Measurements from ENCODE around the gene DCAF15. TPM values are rescaled to one million over a fixed set of nuclear protein-coding genes. Genes with fewer than 3 reads are reported as not detected.

Gene DCAF15
- total RNA-seq, 1 donor from 2014 or later: 83.4 TPM

DNA sequence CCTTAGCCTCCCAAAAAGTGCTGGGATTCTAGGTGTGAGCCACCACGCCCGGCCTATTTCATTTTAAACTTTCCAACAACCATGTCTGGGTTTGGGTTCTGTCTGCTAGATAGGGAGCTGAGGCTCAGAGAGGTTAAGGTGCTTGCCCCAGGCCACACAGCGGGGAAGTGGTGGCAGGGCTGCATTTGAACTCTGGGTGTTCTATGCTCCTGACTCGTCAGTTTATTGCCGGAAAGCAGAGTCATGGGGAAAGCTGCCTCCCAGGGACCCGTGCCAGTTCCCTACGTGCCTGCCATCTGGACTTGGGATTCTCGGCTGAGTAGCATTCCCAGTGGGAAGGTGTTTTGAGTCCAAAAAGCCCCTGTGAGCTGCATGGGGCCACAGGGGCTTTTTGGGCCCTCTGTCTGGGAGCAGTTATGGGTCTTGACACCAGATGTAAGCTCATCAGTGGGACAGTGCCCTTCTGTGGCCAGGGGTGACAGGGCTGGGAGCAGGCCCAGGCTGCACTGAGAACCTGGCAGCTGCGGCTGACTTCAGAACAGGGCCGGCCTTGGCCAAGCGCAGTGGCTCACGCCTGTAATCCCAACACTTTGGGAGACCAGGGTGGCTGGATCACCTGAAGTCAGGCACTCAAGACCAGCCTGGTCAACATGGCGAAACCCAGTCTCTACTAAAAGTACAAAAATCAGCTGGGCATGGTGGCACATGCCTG is 42.9 kb downstream of the DCAF15 start:
- intact Hi-C loops (cut with micrococcal nuclease): no loop called here

DNA sequence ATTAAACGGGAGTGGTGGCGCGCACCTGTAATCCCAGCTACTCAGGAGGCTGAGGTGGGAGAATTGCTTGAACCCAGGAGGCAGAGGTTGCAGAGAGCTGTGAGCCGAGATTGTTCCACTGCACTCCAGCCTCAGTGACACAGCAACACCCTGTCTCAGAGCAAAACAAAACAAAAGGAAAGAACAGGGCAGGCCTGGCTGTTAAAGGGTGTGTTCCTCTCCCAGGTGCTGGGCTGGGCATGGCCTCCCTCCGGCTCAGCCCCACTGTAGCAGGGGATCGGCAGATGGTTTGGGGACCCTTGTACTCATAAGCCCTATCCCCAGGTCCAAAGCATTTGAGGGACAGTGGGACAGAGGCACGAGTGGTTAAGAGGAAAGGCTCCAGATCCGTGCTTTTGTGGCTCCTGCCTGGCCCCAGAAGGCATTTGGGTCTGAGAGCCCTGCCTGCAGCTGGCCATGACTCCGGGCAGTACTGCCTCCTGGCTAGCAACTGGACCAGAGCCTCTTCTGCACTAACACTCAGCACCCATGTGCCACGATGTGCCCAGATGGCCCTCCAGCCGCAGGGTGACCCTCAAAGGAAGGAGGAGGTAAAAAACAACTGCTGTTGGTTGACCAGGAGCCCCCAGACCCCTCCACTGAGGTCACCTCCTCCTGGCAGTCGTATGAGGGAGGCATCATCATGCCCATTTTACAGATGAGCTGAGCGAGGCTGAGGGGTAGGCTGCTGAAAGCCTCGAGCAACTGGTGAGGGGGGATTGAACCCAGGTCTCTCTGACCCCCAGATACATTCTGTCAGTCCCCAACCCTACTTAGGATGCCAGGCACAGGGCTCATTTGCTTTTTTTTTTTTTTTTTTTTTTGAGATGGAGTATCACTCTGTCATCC is 43.8 kb downstream of the DCAF15 start:
- no peak overlapping the region for H3K27ac Mint-ChIP-seq

More for the DNA sequence above, 42.9 kb downstream of the DCAF15 start:
- DNase-seq: no peak
- CTCF ChIA-PET: no interaction called here
- no peaks in the 10 kb centered on the region for H3K9me3 Mint-ChIP-seq
- no peak overlapping the region for H3K4me3 Mint-ChIP-seq
- H3K4me1 Mint-ChIP-seq: peaks cover 10% of the 10 kb centered on the region
- peaks cover 46% of the 10 kb centered on the region for H3K36me3 Mint-ChIP-seq (ENCODE audit: low read depth)
- H3K27me3 Mint-ChIP-seq: no peaks in the 10 kb centered on the region
- POLR2A ChIA-PET: interaction anchor here (0.6 to 0.9 kb wide), 2 partner anchors 9 to 359 kb away, joined by 4 to 6 read pairs; no protein-coding TSS in a partner anchor
- no peak for ATAC-seq (ENCODE audit: low read depth)
- no peak overlapping the region for H3K27ac Mint-ChIP-seq
- TF ChIP-seq, protein P1, sequence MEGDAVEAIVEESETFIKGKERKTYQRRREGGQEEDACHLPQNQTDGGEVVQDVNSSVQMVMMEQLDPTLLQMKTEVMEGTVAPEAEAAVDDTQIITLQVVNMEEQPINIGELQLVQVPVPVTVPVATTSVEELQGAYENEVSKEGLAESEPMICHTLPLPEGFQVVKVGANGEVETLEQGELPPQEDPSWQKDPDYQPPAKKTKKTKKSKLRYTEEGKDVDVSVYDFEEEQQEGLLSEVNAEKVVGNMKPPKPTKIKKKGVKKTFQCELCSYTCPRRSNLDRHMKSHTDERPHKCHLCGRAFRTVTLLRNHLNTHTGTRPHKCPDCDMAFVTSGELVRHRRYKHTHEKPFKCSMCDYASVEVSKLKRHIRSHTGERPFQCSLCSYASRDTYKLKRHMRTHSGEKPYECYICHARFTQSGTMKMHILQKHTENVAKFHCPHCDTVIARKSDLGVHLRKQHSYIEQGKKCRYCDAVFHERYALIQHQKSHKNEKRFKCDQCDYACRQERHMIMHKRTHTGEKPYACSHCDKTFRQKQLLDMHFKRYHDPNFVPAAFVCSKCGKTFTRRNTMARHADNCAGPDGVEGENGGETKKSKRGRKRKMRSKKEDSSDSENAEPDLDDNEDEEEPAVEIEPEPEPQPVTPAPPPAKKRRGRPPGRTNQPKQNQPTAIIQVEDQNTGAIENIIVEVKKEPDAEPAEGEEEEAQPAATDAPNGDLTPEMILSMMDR (IDR thresholded peaks at IDR 0.05): no peak

DNA sequence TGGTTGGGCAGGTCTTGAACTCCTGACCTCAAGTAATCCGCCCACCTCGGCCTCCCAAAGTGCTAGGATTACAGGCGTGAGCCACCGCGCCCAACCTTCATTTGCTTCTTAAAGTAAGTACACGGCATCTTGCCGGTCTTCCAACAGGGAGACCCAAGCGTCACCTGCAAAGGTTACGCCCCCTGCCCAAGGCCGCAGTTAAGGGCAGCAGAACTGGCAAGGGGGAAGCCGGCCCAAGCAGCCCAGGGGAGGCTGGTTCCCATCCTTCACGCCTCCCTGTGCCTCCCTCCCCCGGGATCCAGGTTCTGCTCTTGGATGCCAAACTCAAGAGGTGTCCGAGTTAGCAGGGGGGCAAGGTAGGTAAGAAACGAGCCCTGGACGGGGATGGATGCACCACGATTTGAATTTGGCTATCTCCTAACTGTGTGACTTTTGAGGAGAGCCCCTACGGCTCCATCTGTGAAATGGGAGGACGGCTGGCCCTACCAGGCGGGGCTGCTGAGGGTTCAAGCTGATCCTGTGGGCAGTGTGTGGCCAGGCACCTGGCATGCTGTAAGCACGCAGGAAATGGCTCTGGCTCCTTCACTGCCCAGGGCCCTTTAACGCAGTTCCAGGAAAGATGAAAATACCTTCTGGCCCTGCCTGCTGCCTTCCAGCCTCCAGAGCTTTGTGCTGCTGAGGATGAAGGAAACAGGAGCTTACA is 44.8 kb downstream of the DCAF15 start:
- Mint-ChIP-seq H3K27ac (no peak overlapping the region), H3K4me1 (peaks cover 27% of the 10 kb centered on the region), H3K4me3 (no peak overlapping the region), H3K36me3 (ENCODE audit: low read depth) (peaks cover 37% of the 10 kb centered on the region), H3K9me3 (no peaks in the 10 kb centered on the region), H3K27me3 (no peaks in the 10 kb centered on the region)
- intact Hi-C loops (cut with micrococcal nuclease): no loop called here
- no peak for DNase-seq
- CTCF ChIA-PET: no interaction called here
- ATAC-seq (ENCODE audit: low read depth): no peak
- TF ChIP-seq, protein P1 (IDR thresholded peaks at IDR 0.05): no peak
- POLR2A ChIA-PET: interaction anchor here (1.2 to 9.5 kb wide), 2 partner anchors 9 to 10 kb away, joined by 3 to 107 read pairs; partner anchors contain the start of gene RFX1

More for the DNA sequence above, 43.8 kb downstream of the DCAF15 start:
- Mint-ChIP-seq H3K9me3 (no peaks in the 10 kb centered on the region), H3K27me3 (no peaks in the 10 kb centered on the region), H3K36me3 (ENCODE audit: low read depth) (peaks cover 44% of the 10 kb centered on the region), H3K4me1 (peaks cover 18% of the 10 kb centered on the region), H3K4me3 (no peak overlapping the region)
- POLR2A ChIA-PET: interaction anchor here (0.9 to 9.5 kb wide), 2 partner anchors 9 to 10 kb away, joined by 4 to 107 read pairs; no protein-coding TSS in a partner anchor
- intact Hi-C loops (cut with micrococcal nuclease): no loop called here
- ATAC-seq (ENCODE audit: low read depth): no peak
- TF ChIP-seq, protein P1 (IDR thresholded peaks at IDR 0.05): no peak
- CTCF ChIA-PET: no interaction called here
- DNase-seq: no peak

DNA sequence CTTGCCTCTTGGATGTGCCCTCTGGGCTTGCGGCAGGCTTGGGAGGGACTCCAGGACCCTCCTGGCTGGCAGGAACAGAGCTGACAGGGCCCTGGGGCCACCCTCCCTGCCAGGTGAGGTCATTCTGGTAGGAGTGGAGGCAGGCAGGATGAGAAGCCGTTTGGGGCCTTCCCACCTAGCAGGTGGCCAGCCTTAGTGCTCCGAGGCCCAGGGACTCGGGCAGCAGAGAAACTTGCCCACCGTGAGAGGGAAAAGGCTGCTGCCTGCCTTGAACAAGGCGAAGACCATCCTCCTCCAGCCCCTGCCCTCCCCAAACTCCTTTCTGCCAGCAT is 45.3 kb downstream of the DCAF15 start:
- no peaks in the 10 kb centered on the region for H3K27me3 Mint-ChIP-seq
- H3K27ac Mint-ChIP-seq: no peak overlapping the region
- DNase-seq (no peak), ATAC-seq (ENCODE audit: low read depth) (no peak)
- ChIA-PET CTCF (no interaction called here), POLR2A (interaction anchor here (1.2 to 9.5 kb wide), 2 partner anchors 9 to 10 kb away, joined by 3 to 107 read pairs; partner anchors contain the start of gene RFX1)
- no peak overlapping the region for H3K4me3 Mint-ChIP-seq
- intact Hi-C loops (cut with micrococcal nuclease): no loop called here
- no peaks in the 10 kb centered on the region for H3K9me3 Mint-ChIP-seq
- H3K36me3 Mint-ChIP-seq (ENCODE audit: low read depth): peaks cover 32% of the 10 kb centered on the region
- TF ChIP-seq, protein P1 (IDR thresholded peaks at IDR 0.05): no peak
- peaks cover 32% of the 10 kb centered on the region for H3K4me1 Mint-ChIP-seq

Data from activated B cell treated with CpG ODN at 0.5 μM for 24 hours (primary cell).